SK-N-MC (cell line): ENCODE measurements around the gene CDX2.
A peak's percentile ranks its signal among the peaks of the same experiment; 100 is the strongest.

ENCODE experiments used
- DNase-seq: peaks from one replicate; pipeline ENCODE4 v3.0.0-alpha.2; 2011; ENCODE audit warnings: low read depth, low spot score
- H3K27ac ChIP-seq: fragments of 200-600 bp; sonication (generic); 2 replicates; pipeline ENCODE4 v1.5.1; 2016; ENCODE audit warnings: mixed run types
- H3K36me3 ChIP-seq: fragments of 200-600 bp; sonication (generic); 2 replicates; pipeline ENCODE4 v1.6.1; 2017; ENCODE audit warnings: antibody characterized with exemption, low read length, mixed read lengths; ENCODE audit not compliant: insufficient read depth
- H3K4me3 ChIP-seq: fragments of 200-600 bp; sonication (generic); 2 replicates; pipeline ENCODE4 v1.5.1; 2016
- H3K9ac ChIP-seq: fragments of 200-600 bp; sonication (generic); 2 replicates; pipeline ENCODE4 v1.8.0; 2017; ENCODE audit warnings: mixed run types, mixed read lengths; ENCODE audit not compliant: insufficient read length
- H3K9me3 ChIP-seq: fragments of 200-600 bp; sonication (generic); 2 replicates; pipeline ENCODE4 v1.6.1; 2017; ENCODE audit warnings: low read depth, mild to moderate bottlenecking, antibody characterized with exemption, low read length, moderate library complexity, mixed read lengths
- EZH2 ChIP-seq: fragments of 200-600 bp; sonication (generic); IDR thresholded peaks from one replicate; pipeline ENCODE4 v1.6.1; 2017; ENCODE audit warnings: antibody characterized with exemption
- FOXP2 ChIP-seq: optimal IDR thresholded peaks from 2 replicates; pipeline ENCODE3; 2011; ENCODE audit warnings: mild to moderate bottlenecking, moderate library complexity; ENCODE audit not compliant: insufficient read depth; ENCODE audit errors: extremely low read length, control extremely low read depth
- POLR2AphosphoS5 ChIP-seq: IDR thresholded peaks from 2 replicates; pipeline ENCODE4 v1.6.1; 2012; ENCODE audit warnings: mild to moderate bottlenecking, low read depth, low read length, borderline replicate concordance

Gene CDX2

GRCh38 chr13:27928805-27929753, 40.0 kb downstream of the CDX2 start:
- no peak overlapping the region for H3K4me3 ChIP-seq
- DNase-seq = no peak
- no peak overlapping the region for H3K27ac ChIP-seq
- no peaks in the 10 kb centered on the region for H3K36me3 ChIP-seq
- no peaks in the 10 kb centered on the region for H3K9me3 ChIP-seq
- no peak overlapping the region for H3K9ac ChIP-seq
- no peak for TF ChIP-seq FOXP2
- TF ChIP-seq EZH2 = peak; percentile 90

- DNase-seq = no peak
- H3K9me3 ChIP-seq = no peaks in the 10 kb centered on the region
- no peak overlapping the region for H3K27ac ChIP-seq
- H3K9ac ChIP-seq = no peak overlapping the region
- H3K4me3 ChIP-seq = no peak overlapping the region
- H3K36me3 ChIP-seq = no peaks in the 10 kb centered on the region
- TF ChIP-seq EZH2 (no peak), FOXP2 (no peak), POLR2AphosphoS5 (no peak)
Measured at GRCh38 chr13:27928353-27928804, 40.7 kb downstream of the CDX2 start.

GRCh38 chr13:27927444-27928352, 41.4 kb downstream of the CDX2 start:
- TF ChIP-seq POLR2AphosphoS5 = no peak
- peak; percentile 98 for TF ChIP-seq EZH2
- TF ChIP-seq FOXP2 = no peak
- DNase-seq = no peak
- Histone ChIP-seq H3K9ac (no peak overlapping the region), H3K9me3 (no peaks in the 10 kb centered on the region), H3K27ac (no peak overlapping the region), H3K36me3 (no peaks in the 10 kb centered on the region), H3K4me3 (no peak overlapping the region)

DNA sequence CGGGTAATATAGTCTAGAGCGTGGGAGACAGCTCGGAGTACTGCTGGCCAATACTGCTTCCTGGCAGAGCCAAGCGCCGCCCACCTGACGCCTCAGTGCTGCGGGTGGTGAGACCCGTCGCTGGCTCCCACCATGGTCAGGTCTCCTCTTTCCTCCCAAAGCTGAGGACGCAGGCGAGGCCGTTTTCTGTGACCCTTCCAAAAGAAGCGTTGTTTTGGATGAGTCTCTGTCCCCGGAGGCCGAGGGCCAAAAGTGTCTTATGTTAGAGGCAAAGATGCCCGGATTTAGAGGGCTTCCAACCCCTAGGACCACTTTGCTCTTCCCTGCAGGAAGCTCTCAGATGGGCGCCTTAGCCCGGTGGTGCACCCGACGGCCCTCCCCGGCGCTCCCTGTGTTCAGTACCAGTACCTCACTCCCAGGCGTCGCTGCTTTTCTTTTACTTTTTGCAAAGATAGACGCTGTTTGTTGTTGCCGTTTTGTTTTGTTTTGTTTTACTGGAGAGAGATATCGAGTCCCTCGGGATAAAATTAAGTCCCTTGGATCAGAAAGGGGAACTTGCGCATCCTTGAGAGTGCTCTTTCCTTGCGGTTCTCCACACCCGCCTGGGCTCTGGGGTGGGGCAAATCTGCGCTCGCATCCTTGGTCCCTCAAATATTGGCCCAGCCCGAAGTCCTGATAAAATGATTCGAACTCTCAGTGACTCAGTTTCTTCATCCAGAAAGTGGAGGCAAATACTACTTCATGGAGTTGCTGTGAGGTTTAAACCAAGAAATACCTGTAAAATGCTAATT, 42.3 kb downstream of the CDX2 start:
- no peak for DNase-seq
- Histone ChIP-seq H3K4me3 (no peak overlapping the region), H3K9ac (no peak overlapping the region), H3K27ac (no peak overlapping the region), H3K9me3 (no peaks in the 10 kb centered on the region), H3K36me3 (no peaks in the 10 kb centered on the region)
- TF ChIP-seq EZH2 = no peak
- TF ChIP-seq FOXP2 = no peak
- no peak for TF ChIP-seq POLR2AphosphoS5

DNA sequence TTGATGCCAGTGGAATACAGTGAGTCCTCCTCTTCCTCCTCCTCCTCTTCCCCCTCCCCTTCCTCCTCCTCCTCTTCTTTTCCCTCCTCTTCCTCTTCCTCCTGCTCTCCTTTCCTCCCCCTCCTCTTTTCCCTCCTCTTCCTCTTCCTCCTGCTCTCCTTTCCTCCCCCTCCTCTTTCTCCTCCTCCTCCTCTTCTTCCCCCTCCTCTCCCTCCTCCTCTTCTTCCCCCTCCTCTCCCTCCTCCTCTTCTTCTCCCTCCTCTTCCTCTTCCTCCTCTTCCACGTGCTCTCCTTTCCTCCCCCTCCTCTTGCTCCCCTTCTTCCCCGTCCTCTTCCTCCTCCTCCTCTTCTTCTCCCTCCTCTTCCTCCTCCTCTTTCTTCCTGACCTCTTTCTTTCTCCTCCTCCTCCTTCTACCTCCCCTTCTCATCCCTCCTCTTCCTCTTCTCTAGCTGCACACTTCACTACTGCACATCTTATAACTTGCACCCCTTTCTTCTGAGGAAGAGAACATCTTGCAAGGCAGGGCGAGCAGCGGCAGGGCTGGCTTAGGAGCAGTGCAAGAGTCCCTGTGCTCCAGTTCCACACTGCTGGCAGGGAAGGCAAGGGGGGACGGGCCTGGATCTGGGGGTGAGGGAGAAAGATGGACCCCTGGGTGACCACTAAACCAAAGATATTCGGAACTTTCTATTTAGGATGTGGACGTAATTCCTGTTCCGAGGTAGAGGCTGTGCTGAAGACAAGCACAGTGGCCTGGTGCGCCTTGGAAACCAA, 43.7 kb downstream of the CDX2 start:
- no peaks in the 10 kb centered on the region for H3K36me3 ChIP-seq
- no peak overlapping the region for H3K9ac ChIP-seq
- no peak overlapping the region for H3K4me3 ChIP-seq
- no peak overlapping the region for H3K27ac ChIP-seq
- TF ChIP-seq EZH2 (peak; percentile 32), FOXP2 (no peak)
- no peak for DNase-seq
- no peaks in the 10 kb centered on the region for H3K9me3 ChIP-seq

- TF ChIP-seq FOXP2 (no peak), EZH2 (peak; percentile 84), POLR2AphosphoS5 (no peak)
- H3K27ac ChIP-seq = no peak overlapping the region
- no peak overlapping the region for H3K4me3 ChIP-seq
- no peak for DNase-seq
- H3K9me3 ChIP-seq = no peaks in the 10 kb centered on the region
- no peaks in the 10 kb centered on the region for H3K36me3 ChIP-seq
- no peak overlapping the region for H3K9ac ChIP-seq
Measured at GRCh38 chr13:27924529-27925141, 44.5 kb downstream of the CDX2 start.

GRCh38 chr13:27923794-27924528, 45.2 kb downstream of the CDX2 start:
- TF ChIP-seq EZH2 = no peak
- no peak for TF ChIP-seq POLR2AphosphoS5
- TF ChIP-seq FOXP2 = no peak
- no peak for DNase-seq
- no peak overlapping the region for H3K4me3 ChIP-seq
- H3K9ac ChIP-seq = no peak overlapping the region
- H3K27ac ChIP-seq = no peak overlapping the region
- no peaks in the 10 kb centered on the region for H3K9me3 ChIP-seq
- H3K36me3 ChIP-seq = no peaks in the 10 kb centered on the region
